SK-N-DZ (cell line): ENCODE results near the gene FBXW9.
"Not testable (repeated sequence)": the region's sequence is repeated elsewhere in the genome, so short reads cannot be mapped to it uniquely, and the experiment has no call there.

Experiments used
- DNase-seq: peaks from one replicate; pipeline ENCODE4 v3.0.0-alpha.2; 2015; ENCODE audit warnings: low spot score

Gene FBXW9

GRCh38 chr19:12715929-12716328 lies 19.5 kb upstream of the FBXW9 start:
- DNase-seq, result no peak

- no peak for DNase-seq
Observed at GRCh38 chr19:12715102-12715501, 18.7 kb upstream of the FBXW9 start.

GRCh38 chr19:12713304-12713703 lies 16.9 kb upstream of the FBXW9 start:
- DNase-seq, result not testable (repeated sequence)

- DNase-seq, result not testable (repeated sequence)
Observed at GRCh38 chr19:12712077-12712476, 15.6 kb upstream of the FBXW9 start.

- no peak for DNase-seq
Observed at GRCh38 chr19:12711187-12711586, 14.8 kb upstream of the FBXW9 start.

- DNase-seq, result no peak
Observed at GRCh38 chr19:12708641-12709040, 12.2 kb upstream of the FBXW9 start.

- no peak for DNase-seq
Observed at GRCh38 chr19:12706332-12706718, 9.9 kb upstream of the FBXW9 start.

- no peak for DNase-seq
Observed at GRCh38 chr19:12705654-12706331, 9.4 kb upstream of the FBXW9 start.

- DNase-seq, result no peak
Observed at GRCh38 chr19:12705169-12705568, 8.7 kb upstream of the FBXW9 start.

- peak; percentile 84 for DNase-seq
Observed at GRCh38 chr19:12703046-12703445, 6.6 kb upstream of the FBXW9 start.

- no peak for DNase-seq
Observed at GRCh38 chr19:12701596-12702282, 5.3 kb upstream of the FBXW9 start.

GRCh38 chr19:12698138-12698537 lies 1.7 kb upstream of the FBXW9 start:
- no peak for DNase-seq

- not testable (repeated sequence) for DNase-seq
Observed at GRCh38 chr19:12697425-12697824, 994 bp upstream of the FBXW9 start.

GRCh38 chr19:12695997-12696365 lies 450 bp downstream of the FBXW9 start:
- DNase-seq, result no peak

GRCh38 chr19:12695514-12695913 lies 917 bp downstream of the FBXW9 start:
- no peak for DNase-seq

- no peak for DNase-seq
Observed at GRCh38 chr19:12695096-12695495, 1.3 kb downstream of the FBXW9 start.

- no peak for DNase-seq
Observed at GRCh38 chr19:12694641-12695040, 1.8 kb downstream of the FBXW9 start.

GRCh38 chr19:12692960-12693359 lies 3.5 kb downstream of the FBXW9 start:
- no peak for DNase-seq

GRCh38 chr19:12689581-12690216 lies 6.7 kb downstream of the FBXW9 start:
- no peak for DNase-seq

- DNase-seq, result no peak
Observed at GRCh38 chr19:12689012-12689411, 7.4 kb downstream of the FBXW9 start.

GRCh38 chr19:12687496-12688196 lies 8.8 kb downstream of the FBXW9 start, which contains the start of gene GNG14:
Gene GNG14 (plus strand): TSS chr19:12687998. CDS start chr19:12688049, 51 bp downstream.
- DNase-seq, result no peak

- no peak for DNase-seq
Observed at GRCh38 chr19:12685831-12686230, 10.6 kb downstream of the FBXW9 start.
